Tibial nerve (tissue), 4 donors: ENCODE results near the gene PIP5KL1. TPM values are rescaled to one million over a fixed set of nuclear protein-coding genes. Genes with fewer than 3 reads are reported as not detected.

ENCODE experiments used
- DNase-seq, 2 donors: peaks; one replicate each; pipeline ENCODE4 v3.0.0-alpha.2; 2019; ENCODE audit warnings: low spot score in 2 of 2
- H3K27ac ChIP-seq, 4 donors: fragments of 200-600 bp; sonication (generic) in 3 of 4; one replicate each; pipeline ENCODE4 v1.5.1; 2017 to 2019; ENCODE audit warnings: mild to moderate bottlenecking in 1 of 4
- H3K27me3 ChIP-seq, 2 donors: fragments of 200-600 bp; sonication (generic) in 1 of 2; one replicate each; pipeline versions ENCODE4 v1.5.1 to v1.6.0; 2017 to 2019
- H3K36me3 ChIP-seq, 3 donors: fragments of 200-600 bp; sonication (generic); one replicate each; pipeline ENCODE4 v1.5.1; 2018 to 2019
- H3K4me1 ChIP-seq, 4 donors: fragments of 200-600 bp; sonication (generic) in 3 of 4; one replicate each; pipeline ENCODE4 v1.5.1; 2017 to 2019
- H3K4me3 ChIP-seq, 4 donors: fragments of 200-600 bp; sonication (generic) in 3 of 4; one replicate each; pipeline ENCODE4 v1.5.1; 2017 to 2019; ENCODE audit warnings: mild to moderate bottlenecking in 1 of 4, moderate library complexity in 1 of 4
- H3K9me3 ChIP-seq, 4 donors: fragments of 200-600 bp; sonication (generic) in 3 of 4; one replicate each; pipeline ENCODE4 v1.5.1; 2017 to 2019
- EP300 ChIP-seq, 2 donors: sonication (generic); formaldehyde crosslinking; IDR thresholded peaks; one replicate each; pipeline ENCODE4 v1.6.1; 2017; ENCODE audit warnings: antibody characterized with exemption in 2 of 2, mild to moderate bottlenecking in 1 of 2
- POLR2A ChIP-seq, 2 donors: fragments of 450-650 bp; IDR thresholded peaks; one replicate each; pipeline ENCODE4 v1.6.1; 2017; ENCODE audit warnings: antibody characterized with exemption in 2 of 2, mild to moderate bottlenecking in 2 of 2, moderate library complexity in 2 of 2
- WGBS, 2 donors: methylation state at CpG; one replicate each; pipeline ENCODE4 v1.1.5; 2018; 5-methylcytosine and 5-hydroxymethylcytosine counted together
- total RNA-seq, 4 donors: library from RNA; depleted of rRNA; stranded (reverse); fragments of >200 nt; gene quantifications; one replicate each; pipeline ENCODE4 v1.1.0, GENCODE V29; 2016
- TF ChIP-seq, protein P1 (sequence below), 5 experiments: fragments of 200-600 bp in 3 of 5; fragments of 450-650 bp in 2 of 5; sonication (generic) in 3 of 5; IDR thresholded peaks; one replicate each; pipeline ENCODE4 v1.5.1; 2016 to 2019; ENCODE audit warnings: antibody characterized with exemption in 5 of 5, mild to moderate bottlenecking in 3 of 5, moderate library complexity in 2 of 5

PIP5KL1 gene
- total RNA-seq, 4 donors from 2014 or later: 0.59 TPM; not detected in 3

DNA sequence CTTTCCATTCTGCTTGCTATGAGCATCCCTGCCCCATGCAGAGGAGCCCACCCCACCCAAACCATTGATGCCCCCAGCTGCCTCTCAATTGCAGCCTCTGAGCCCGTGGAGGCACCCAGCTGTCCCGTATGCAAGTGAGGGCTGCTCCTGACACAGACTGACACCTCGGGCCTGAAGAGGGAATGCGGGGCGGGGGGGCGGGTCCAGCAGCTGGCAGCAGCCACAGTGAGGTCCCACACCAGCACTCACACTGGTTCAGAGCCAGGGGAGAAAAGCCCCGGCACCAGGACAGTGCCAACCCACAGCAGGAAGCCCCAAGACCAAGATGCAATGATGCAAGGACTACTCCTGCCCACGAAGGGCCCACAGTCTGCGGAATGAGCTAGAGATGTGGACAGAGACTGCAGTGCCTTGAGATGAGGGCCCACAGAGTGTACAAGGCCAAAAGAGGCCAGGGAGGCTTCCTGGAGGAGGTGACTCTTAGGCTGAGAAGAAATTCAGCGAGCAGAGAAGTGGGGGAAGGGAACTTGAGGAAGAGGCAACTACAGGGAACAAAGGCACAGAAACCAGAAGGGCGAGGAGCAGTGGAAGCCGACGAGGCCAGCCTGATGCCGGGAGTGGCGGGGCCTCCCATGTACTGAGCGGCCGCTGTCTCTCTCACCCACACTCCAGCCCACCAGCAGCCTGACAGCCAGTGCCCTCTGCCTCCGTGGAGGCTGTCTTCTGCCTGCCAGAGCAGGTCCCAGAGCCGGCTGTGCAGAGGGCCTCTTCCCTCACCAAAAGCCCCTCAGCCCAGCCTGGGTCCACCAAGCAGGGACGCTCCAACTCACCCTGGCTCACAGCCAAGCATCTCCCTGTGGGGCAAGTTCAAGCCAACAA is 41.0 kb upstream of the PIP5KL1 start:
- H3K36me3 ChIP-seq: no peaks in the 10 kb centered on the region
- no peaks in the 10 kb centered on the region for H3K9me3 ChIP-seq
- TF ChIP-seq POLR2A (IDR thresholded peaks at IDR 0.05): no peak
- TF ChIP-seq, protein P1, sequence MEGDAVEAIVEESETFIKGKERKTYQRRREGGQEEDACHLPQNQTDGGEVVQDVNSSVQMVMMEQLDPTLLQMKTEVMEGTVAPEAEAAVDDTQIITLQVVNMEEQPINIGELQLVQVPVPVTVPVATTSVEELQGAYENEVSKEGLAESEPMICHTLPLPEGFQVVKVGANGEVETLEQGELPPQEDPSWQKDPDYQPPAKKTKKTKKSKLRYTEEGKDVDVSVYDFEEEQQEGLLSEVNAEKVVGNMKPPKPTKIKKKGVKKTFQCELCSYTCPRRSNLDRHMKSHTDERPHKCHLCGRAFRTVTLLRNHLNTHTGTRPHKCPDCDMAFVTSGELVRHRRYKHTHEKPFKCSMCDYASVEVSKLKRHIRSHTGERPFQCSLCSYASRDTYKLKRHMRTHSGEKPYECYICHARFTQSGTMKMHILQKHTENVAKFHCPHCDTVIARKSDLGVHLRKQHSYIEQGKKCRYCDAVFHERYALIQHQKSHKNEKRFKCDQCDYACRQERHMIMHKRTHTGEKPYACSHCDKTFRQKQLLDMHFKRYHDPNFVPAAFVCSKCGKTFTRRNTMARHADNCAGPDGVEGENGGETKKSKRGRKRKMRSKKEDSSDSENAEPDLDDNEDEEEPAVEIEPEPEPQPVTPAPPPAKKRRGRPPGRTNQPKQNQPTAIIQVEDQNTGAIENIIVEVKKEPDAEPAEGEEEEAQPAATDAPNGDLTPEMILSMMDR (IDR thresholded peaks at IDR 0.05): no peak
- TF ChIP-seq EP300 (IDR thresholded peaks at IDR 0.05): no peak
- peak overlapping the region in 3 of 4 donors; percentile 10 to 26 (median 14) for H3K4me3 ChIP-seq
- WGBS, 2 donors: 20 to 23% methylated on average over 17 to 19 of the region's 20 CpGs
- H3K27ac ChIP-seq: peak overlapping the region; percentile 88 to 99 (median 94)
- H3K27me3 ChIP-seq: no peaks in the 10 kb centered on the region
- H3K4me1 ChIP-seq: peaks cover 3 to 100% (median 100%) of the 10 kb centered on the region in 4 donors
- no peak for DNase-seq

DNA sequence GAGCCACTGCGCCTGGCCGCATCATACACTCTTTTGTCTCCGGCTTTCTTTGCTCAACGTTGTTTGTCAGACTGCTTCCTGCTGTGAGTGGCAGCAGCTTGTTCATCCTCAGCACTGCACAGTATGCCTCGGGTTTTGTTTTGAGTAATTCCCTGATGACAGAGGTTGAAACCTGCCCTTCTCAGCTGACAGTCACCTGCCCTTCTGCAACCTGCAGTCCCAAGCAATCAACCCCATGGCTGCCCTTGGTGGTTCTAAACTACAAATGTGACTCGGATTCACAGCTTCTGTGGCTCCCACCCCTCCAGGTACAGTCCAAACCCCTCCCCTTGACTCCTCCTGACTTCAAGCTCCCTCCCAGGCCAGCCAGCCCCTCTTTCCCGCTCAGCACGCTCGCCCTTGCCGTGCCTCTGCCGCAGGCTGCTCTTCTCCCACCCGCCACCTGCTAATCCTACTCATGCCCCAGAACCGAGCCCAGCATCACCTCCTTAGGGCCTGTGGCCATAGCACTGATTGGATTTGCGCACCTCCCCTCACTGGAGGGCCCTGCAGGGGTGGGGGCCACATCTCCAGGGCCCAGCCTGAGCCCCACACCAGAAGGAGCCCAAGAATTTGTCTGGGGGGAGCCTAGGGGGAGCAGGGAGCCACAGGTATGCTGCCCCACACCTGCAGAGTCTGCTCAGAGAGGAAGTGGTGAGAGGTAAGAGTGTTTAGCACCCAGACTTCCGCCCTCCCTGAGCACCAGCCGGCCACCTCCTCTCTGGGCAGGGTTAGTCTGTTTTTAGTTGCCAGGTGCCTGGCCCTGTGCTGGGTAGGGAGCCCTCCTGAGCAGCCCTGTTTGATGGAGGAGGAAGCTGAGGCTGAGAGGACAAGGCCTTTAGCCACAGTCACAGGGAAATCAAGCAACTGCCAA is 40.1 kb upstream of the PIP5KL1 start:
- no peak for DNase-seq
- TF ChIP-seq, protein P1 (IDR thresholded peaks at IDR 0.05): no peak
- no peak for TF ChIP-seq EP300 (IDR thresholded peaks at IDR 0.05)
- TF ChIP-seq POLR2A (IDR thresholded peaks at IDR 0.05): no peak
- 64 to 68% methylated on average over 16 of the region's 16 CpGs for WGBS, 2 donors
- no peak overlapping the region for H3K4me3 ChIP-seq
- H3K36me3 ChIP-seq: no peaks in the 10 kb centered on the region
- peaks cover 3 to 100% (median 100%) of the 10 kb centered on the region in 4 donors for H3K4me1 ChIP-seq
- H3K9me3 ChIP-seq: no peaks in the 10 kb centered on the region
- H3K27me3 ChIP-seq: no peaks in the 10 kb centered on the region
- peak overlapping the region; percentile 88 to 99 (median 94) for H3K27ac ChIP-seq

DNA sequence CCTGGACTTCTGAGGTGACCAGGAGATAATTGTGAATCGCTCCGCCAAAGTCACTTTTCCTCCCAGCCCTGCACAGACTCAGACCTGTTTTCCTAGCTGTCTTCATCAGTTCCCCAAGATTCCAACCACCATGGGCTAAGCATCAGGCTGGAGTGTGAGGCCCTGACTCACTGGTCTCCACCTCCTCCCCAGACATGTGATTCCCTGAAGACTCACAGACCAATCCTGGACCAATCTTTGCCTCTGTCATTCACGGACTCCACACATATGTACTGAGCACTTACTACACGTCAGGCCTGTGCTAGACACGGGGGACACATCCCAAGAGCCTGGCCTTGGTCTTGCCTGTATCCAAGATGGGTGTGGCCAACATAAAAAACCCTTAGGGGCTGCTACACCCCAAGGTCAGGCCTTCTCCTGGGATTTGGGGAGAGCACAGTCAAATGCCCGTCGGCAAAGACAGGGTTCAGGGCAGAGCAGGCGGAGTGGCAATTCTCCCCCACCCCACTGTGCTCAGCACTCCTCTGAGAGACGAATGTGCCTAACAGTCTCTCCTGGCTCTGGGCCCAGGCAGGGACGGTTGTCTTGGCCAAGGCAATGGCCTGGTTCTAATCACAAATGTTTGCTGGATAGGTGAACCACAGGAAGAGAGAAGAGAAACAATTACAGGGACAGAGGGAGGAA is 38.3 kb upstream of the PIP5KL1 start:
- H3K4me1 ChIP-seq: peaks cover 3 to 100% (median 97%) of the 10 kb centered on the region in 4 donors
- WGBS, 2 donors: 33 to 36% methylated on average over 10 of the region's 10 CpGs
- no peaks in the 10 kb centered on the region for H3K9me3 ChIP-seq
- H3K27ac ChIP-seq: peak overlapping the region; percentile 88 to 99 (median 94)
- H3K27me3 ChIP-seq: no peaks in the 10 kb centered on the region
- H3K4me3 ChIP-seq: no peak overlapping the region
- no peaks in the 10 kb centered on the region for H3K36me3 ChIP-seq
- DNase-seq: peak in 1 of 2 donors; percentile 58
- TF ChIP-seq EP300 (IDR thresholded peaks at IDR 0.05) (peak in 1 of 2 donors; percentile 58), POLR2A (IDR thresholded peaks at IDR 0.05) (peak in 1 of 2 donors; percentile 13)
- TF ChIP-seq, protein P1 (IDR thresholded peaks at IDR 0.05): no peak

DNA sequence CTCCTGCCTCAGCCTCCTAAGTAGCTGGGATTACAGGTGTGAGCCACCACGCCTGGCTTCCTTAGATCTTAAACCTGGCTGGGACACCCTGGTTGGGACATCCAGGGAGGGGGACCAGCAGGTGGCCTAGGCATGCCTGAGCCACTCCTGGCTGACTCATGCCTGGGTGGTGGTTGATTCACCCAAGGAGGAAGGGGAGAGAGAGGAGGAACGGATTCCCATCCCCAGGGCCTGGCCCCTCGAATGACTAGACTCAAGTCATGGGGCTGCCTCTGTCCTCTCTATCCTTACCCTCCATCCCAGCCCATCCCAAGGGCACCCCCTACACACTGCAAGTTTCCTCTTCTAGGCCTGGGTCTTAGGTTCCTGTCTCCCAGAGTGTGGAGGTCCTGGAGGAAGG is 37.5 kb upstream of the PIP5KL1 start:
- TF ChIP-seq POLR2A (IDR thresholded peaks at IDR 0.05) (no peak), EP300 (IDR thresholded peaks at IDR 0.05) (no peak)
- TF ChIP-seq, protein P1 (IDR thresholded peaks at IDR 0.05): no peak
- Histone ChIP-seq H3K27ac (peak overlapping the region; percentile 88 to 99 (median 94)), H3K4me1 (peaks cover 3 to 100% (median 97%) of the 10 kb centered on the region in 4 donors), H3K27me3 (no peaks in the 10 kb centered on the region), H3K4me3 (no peak overlapping the region), H3K36me3 (no peaks in the 10 kb centered on the region), H3K9me3 (no peaks in the 10 kb centered on the region)
- WGBS, 2 donors: 62 to 63% methylated on average over 3 of the region's 3 CpGs
- no peak for DNase-seq
